HEK293T (cell line): ENCODE measurements around the gene NLGN2.

Experiments
- BHLHE40 ChIP-seq: fragments of 450-650 bp; IDR thresholded peaks from 2 replicates; pipeline ENCODE4 v1.6.1; 2016; ENCODE audit warnings: mild to moderate bottlenecking, moderate library complexity, borderline replicate concordance
- ELF4 ChIP-seq: fragments of 450-650 bp; IDR thresholded peaks from 2 replicates; pipeline ENCODE4 v1.6.1; 2017; ENCODE audit warnings: antibody characterized with exemption
- FOXA1 ChIP-seq: fragments of 450-650 bp; IDR thresholded peaks from 2 replicates; pipeline ENCODE4 v1.6.1; 2016; ENCODE audit warnings: mild to moderate bottlenecking
- HDGF ChIP-seq: fragments of 450-650 bp; IDR thresholded peaks from 2 replicates; pipeline ENCODE4 v1.6.1; 2017; ENCODE audit warnings: antibody characterized with exemption, borderline replicate concordance
- PKNOX1 ChIP-seq: fragments of 450-650 bp; IDR thresholded peaks from 2 replicates; pipeline ENCODE4 v1.6.1; 2016
- SP1 ChIP-seq: fragments of 450-650 bp; IDR thresholded peaks from 2 replicates; pipeline ENCODE4 v1.6.1; 2017
- SUZ12 ChIP-seq: fragments of 450-650 bp; IDR thresholded peaks from 2 replicates; pipeline ENCODE4 v1.6.1; 2016; ENCODE audit warnings: mild to moderate bottlenecking
- TARDBP ChIP-seq: fragments of 450-650 bp; IDR thresholded peaks from 2 replicates; pipeline ENCODE4 v1.6.1; 2016
- ZNF384 ChIP-seq: fragments of 450-650 bp; IDR thresholded peaks from 2 replicates; pipeline ENCODE4 v1.6.1; 2016

GRCh38 chr17:7419819-7420610 lies 12.4 kb downstream of the NLGN2 start, which contains the start of gene SPEM1:
- TF ChIP-seq FOXA1 (no peak), ELF4 (no peak), TARDBP (no peak), SUZ12 (no peak), SP1 (no peak), HDGF (no peak), ZNF384 (no peak), PKNOX1 (no peak), BHLHE40 (no peak)
